Measurements from ENCODE around the gene SLC16A12.

DNA sequence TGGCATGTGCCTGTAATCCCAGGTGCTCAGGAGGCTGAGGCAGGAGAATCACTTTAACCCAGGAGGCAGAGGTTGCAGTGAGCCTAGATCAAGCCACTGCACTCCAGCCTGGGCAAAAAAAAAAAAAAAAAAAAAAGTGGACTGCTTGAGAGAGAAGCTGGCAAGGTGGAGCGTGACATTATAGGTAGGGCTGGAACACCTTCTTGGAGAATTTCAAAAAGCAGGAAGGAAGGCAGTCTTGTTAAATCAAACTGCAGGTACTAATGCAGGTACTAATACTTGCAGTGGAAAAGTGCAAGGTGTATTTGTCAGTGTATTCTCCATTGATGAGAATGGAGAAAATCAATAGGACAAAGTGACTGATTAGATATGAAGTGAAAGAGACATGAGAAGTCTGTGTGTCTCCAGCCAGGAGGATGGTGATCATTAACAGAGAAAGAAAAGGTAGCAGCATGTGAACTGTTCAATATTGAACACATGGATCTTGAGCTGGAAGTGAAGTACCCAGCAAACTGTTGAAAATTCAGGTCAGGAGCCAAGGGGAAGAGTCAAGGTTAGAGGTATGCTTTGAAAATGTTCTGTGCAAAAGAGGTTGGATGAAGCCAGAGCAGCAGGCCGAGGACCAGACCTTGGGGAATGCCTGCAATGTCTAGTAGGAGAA is 12.6 kb upstream of the SLC16A12 start:
- no peak for TF ChIP-seq CTCF (conservative IDR thresholded peaks at IDR 0.05 in 1 of 2, IDR thresholded peaks at IDR 0.05 in 1 of 2; ENCODE audit: low read depth in 1 of 2, low read length in 2 of 2)
- TF ChIP-seq EZH2 (IDR thresholded peaks at IDR 0.05; ENCODE audit: low read length, missing control alignments) = no peak
